NCI-H1436 (cell line): ENCODE results near the gene VGF.

Source experiments
- DNase-seq: peaks from one replicate; lab custom pipeline; 2025; lab: John Stamatoyannopoulos, UW

The VGF gene

DNA sequence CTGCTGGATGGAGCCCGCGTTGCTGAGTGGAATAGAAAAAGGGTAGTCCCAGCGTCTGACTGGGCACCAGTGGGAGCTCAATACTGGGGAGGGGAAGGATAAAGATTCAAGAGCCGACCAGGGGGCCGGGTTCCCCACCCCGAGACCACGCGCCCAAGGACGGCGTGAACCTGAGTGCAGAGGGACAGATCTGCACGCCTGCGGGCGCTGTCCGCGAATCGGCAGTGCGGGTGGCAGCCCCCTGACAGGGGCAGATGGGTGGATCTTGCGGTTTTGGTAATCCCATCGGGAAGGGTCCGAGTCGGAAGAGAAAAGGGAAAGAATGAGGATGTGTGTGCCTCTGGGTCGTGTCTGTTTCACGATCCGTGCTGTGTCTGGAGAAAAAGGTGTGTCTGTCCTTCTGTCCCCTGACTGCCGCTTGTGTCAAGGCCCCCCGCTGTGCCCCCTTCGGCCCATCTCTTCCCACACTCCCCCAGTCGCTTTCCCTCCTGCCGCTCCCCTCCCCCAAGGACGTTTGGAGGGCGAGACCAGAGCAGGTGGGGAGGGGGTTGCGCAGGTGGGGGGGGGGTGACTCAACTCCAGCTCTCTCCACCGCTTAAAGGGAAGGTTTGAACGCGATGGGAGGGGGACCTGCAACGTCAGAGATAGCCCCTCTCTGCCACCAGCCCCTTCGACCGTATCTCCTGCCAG is 734 bp upstream of the VGF start:
- no peak for DNase-seq

DNA sequence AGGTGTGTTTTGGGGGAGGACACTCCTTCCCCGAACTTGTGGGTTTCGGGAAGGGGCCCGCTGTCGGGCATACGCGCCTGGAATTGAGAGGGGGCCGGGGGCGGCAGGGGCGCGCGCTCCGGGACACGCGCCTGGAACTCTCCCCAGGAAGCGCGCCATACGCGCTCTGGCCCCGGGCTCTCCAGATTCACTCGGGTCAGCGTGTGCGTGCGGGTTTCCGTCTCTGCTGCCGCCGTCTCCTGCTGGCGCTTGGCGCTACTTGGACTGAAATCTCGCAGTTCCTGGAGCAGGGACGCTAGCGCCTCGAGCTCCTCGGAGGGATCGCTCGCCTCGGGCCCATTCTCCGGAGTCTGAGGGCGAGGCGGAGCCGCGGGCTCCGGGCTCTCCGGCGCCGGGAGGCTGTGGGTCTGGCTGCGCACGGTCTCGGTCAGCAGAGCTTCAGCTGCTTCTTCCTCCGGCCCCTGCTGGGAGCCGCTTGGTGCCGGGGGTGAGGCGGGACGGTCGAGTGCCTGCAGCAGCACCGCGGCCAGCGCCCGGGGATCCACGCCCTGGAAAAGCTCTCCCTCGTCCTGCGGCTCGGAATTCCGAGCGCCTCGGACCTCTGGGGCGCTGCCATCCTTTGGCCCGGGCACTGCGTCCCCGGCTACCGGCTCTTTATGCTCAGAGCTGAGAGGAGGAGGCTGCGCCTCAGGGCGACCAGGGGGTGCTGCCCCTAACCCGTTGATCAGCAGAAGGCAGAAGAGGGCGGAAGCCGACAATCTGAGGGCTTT is 1.1 kb downstream of the VGF start:
- DNase-seq: no peak

DNA sequence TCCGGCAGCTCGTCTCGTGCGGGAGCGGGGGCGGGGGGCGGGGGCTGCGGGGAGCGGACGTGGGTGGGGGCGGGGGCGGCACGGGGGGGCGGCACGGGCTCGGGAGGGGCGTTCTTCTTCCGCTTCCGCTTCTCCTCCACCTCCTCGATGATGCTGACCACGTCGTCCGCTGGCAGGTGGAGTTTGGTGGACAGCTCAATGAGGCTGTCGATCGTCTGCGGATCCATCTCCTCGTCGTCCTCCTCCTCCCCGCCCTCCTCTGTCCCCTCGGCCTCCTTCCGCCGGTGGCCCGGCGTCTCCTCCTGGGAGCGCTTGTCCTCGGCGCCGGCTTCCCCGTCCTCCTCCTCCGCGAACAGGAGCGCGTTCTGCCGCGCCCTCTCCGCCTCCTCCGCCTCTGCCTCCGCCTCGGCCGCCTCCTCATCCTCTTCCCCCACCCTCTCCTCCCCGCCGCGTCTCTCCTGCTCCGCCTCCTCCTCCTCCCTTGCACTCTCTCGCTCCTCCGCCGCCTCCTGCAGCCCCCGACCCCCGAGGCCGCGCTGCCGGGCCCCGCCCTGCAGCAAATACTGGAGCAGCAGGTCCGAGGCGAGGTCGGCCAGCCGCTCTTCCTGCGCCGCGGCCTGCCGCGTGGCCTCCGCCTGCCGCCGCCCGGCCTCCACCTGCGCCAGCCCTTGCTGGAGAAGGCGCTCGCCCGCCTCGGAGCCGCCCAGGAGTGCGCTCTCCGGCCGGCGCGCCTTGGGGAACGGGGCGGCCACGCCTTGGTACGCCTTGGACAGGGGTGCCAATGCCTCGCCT is 1.9 kb downstream of the VGF start:
- DNase-seq: peak; percentile 45

DNA sequence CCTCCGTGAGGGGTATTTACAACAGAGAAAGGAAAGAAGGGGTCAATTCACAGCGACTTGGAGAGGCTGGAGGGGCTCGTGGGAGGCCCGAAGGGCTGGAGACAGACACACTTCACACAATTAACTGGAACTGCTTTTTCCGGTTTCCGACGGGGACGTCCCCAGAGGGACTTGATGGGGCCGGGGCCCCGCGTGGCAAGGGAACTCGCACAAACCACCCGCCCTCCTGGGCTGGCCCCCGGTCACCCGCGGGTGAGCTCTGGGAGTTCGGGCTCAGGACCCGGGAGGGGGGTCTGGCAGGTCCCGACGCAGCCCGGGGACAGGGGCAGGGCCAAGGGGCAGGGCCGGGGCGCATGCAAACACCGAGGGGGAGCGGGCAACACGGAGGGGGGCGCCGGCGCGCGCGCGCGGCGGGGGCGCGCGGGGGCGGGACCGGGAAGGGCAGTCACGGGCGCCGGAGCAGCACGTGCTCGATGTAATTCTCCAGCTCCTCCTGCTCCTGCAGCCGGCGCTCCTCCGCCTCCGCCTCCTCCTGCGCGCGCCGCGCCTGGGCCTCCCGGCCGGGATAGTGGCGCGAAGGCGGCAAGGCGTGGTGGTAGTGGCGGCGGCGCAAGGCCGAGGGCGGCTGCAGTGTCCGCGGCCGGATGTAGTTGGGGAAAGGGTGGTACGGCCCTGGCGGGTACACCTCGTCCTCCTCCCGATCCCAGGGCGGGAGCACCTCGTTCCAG is 2.7 kb downstream of the VGF start:
- DNase-seq: peak; percentile 55

DNA sequence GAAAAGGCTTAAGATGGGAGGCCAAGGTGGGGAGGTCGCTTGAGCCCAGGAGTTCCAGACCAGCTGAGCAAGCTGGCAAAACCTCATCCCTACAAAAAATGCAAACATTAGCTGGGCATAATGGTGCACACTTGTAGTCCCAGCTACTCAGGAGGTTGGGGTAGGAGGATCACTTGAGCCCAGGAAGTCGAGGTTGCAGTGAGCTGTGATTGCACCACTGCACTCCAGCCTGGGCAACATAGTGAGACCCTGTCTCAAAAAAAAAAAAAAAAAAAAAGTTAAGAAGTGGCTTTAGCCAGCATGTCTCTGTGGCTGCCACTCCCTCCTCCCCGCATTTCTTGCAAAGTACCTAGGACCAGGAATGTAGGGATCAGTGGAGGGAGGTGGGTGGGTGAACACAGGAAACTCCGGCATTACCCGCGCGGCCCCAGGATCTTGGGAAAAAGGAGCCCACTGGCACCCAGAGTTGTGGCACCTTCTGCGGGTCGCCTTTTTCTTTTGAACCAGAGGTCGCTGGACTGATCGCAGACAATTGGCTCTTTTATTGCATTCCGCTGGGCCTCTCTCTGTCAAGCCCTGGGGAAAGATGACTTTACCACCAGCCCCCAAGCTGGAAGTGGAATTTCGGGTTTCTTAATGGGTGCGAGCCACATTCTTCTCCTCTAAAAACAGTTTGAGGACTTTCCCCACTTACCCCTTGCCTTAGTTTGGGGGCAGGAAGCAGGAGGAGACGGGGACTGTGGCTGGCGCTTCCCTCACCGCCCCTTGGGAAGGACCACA is 3.5 kb downstream of the VGF start:
- DNase-seq: no peak

DNA sequence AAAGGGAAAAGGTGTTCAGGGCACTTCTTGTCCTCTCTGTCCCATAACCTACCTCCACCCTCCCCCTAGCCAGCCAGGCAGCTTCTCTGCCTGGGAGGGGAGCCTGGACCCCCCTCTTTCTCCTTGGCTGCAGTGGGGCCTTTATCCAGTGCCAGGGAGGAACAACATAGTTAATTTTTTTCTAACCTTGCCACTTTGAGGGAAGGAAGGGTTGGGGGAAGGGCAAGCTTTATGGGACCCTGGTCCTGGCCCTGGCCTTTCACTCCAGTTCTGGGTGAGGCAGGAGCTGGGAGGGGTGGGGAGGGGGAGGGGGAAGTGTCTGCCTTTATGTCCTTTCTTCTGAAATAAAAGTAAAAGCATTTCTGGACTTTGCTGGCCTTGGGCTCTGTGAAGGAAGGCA is 4.5 kb downstream of the VGF start:
- DNase-seq: no peak

DNA sequence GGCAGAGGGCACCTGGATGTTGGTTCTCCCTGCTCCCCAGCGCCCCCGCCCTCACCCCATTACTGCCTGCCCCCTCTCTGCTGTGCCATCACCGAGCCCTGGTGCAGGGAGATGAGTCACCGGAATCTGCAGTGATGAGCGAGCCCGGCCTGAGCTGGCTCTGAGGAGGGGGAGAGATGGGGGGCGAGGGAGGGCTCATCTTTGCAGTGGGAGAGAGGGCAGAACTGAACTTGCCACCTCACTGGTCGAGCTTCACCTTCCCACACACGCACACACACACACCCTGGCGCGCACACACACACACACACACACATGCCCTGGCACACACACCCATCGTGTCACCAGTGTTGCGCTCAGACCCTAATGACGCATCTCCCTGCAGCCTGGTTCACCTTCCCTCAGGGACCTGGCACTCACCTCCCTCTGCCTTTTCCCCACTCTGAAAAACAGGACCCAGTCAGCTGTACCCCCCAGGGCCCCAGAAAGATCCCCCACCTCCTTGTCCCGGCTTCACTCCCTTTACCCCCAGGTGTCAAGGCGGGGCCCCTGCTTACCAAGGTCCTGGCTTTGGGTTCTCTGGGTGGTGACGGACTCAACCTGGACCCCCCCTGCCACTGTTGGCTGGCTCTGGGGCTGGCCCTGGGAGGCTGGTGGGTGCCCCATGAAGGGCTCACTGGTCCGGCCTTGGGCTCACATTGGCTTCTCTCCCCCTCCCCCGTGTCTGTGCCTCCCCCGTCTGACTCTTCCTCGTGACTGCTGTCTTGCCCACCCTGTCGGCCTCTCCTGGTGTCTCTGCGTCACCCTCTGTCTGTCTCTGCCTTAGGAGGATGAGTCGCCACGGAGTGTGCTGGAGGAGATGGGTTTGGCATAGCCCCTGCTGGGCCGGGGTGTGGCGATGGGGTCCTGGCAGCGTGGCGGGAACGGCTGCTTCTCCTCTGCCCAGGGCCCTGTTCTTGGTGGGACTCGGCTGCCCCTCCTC is 5.4 kb downstream of the VGF start:
- no peak for DNase-seq

DNA sequence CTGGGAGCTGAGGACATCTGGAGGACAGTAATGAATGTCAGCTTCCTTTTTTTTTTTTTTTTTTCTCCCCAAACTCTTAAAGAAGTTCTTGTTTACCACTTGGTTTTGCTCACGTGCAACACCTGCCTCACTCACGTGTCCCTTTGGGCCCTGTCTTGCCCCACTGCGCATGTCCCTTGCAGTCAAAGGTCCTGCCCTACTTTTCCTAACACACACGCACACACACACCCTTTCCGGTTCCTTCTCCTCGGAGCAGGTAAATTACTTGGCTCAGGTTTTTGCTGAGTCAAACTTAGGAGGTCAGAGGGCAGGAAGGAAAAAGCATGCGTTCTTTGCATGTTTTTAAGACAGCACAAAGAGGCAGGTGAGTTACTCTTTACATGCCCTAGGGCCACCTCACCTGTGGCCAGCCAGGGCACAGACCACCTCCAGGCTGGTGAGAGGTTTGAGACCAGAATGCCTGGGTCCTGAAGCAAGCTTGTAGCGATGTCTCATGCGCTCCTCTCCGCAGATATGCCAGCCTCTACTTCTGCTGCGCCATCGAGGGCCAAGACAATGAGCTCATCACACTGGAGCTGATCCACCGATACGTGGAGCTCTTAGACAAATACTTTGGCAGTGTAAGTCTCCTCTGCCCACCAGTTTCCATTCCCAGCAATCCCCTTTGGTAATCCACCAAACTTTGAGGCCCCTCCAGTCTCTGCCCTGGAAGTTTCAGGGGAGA is 8.3 kb downstream of the VGF start:
- DNase-seq: no peak

DNA sequence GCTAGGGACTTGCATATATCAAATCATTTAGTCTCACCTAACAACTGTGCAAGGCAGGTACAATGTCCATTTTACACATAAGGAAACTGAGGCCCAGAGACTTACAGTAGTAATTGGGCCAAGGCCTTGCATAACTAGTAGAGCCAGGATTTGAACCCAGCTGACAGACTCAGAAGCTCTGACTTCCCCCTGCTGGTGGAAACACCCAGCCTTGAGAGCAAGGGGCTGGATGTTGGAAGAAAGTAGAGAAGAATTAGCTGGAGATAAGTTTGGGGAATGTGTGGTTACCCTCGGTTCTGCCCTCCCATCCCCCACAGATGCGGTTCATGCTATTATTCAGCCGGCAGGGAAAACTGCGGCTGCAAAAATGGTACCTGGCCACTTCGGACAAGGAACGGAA is 9.1 kb downstream of the VGF start:
- no peak for DNase-seq

DNA sequence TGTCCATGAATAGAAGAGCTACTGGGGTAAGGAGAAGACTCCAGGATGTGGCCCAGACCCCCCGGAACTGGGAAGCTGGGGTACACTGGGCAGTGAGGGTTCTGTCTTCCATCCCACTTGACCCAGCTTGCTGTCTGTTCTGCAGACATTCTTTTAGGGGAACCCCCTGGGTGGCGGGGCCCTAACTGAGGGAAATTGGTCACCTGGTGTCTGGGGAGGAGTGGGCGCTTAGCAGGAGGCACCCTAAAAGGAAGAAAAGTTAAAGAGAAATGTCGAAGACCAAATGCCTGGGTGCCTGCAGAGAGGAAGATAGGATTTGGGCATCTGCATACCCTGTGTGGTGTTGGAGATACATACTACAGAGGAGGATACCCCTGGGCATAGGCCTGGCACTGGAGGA is 10.1 kb downstream of the VGF start:
- no peak for DNase-seq

DNA sequence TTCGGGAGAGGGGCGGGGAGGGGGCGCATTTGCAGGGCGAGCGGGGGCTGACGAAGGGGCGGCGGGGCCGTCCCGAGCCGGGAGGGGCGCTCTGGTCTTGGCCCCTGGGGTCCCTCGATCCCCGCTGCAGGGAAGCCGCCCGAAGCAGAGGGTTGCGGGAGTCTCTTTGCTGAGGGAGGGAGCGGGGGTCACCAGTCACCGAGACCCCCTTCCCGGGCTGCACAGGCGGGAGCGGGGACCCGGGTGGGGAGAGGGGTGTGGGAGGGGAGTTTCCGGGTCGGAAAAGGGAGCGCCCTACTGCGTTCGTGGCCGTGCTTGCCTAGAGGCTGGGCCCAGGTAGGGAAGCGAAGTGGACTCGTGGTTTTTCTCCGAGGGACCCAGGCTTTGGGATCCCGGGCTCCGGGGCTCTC is 10.7 kb downstream of the VGF start:
- DNase-seq: no peak

DNA sequence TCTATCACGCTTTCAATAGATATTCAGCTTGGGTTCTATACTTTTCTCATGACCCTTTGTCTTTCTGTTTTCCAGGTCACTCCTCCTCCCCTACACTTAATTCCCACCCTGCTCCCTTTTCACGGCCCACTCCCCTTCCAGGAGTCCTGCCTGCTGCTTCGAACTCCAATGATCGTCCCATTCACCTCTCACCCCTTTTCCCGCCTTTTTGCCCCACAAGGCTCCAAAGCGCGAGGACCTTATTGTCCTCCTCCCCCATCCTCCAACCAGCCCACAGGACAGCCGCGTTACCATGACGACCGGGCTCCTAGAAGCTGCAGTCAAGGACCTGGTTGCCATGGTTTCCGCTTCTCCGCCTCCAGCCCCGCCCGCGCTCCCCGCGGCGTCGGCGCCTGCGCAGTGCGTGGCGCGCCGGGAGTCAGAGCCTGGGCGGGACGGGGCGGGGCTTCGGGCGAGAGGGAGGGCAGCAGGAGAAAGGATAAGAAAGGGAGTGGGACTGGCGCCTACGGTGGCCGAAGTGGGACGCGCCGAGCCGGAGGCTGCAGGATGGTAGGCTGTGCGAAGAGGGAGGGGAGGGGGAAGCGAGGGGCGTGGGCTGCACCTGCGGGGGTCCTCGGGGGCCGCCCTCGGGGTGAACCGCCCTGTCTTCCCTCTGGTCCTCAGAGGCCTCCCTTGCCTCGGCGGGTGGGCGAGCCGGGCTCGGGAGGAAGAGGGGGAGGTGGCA is 11.2 kb downstream of the VGF start, which contains the start of gene AP1S1:
AP1S1 (plus strand) TSS at position 508 of the 724 bp plus-strand sequence; CDS start at position 547, 39 bp downstream.
- peak; percentile 96 for DNase-seq

DNA sequence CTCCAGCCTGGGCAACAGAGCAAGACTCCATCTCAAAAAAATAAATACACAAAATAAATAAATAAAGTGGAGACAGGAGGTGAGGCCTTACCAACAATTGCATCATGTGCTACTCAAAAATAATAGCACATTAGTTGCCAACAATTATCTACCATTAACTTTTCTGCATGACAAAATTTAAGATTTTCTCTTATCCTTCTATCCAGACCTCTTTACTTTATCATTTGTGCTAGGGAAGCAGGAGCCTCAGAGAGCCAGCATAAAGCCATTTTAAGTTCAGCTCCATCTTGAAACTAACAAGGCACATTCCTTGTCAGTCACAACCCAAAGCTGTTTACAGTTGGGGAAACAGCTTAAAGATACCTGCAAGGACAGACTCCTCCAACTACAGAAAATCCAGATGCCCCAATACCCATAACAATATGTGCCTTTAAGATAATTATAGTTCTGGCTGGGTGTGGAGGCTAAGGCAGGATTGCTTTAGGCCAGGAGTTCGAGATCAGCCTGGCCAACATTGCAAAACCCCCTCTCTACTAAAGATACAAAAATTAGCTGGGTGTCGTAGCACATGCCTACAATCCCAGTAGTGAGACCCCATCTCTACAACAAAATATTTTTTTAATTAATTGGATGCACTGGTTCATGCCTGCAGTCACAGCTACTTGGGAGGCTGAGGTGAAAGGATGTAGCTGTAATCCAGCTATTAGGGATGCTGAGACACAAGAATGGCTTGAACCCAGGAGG is 13.3 kb downstream of the VGF start:
- no peak for DNase-seq

DNA sequence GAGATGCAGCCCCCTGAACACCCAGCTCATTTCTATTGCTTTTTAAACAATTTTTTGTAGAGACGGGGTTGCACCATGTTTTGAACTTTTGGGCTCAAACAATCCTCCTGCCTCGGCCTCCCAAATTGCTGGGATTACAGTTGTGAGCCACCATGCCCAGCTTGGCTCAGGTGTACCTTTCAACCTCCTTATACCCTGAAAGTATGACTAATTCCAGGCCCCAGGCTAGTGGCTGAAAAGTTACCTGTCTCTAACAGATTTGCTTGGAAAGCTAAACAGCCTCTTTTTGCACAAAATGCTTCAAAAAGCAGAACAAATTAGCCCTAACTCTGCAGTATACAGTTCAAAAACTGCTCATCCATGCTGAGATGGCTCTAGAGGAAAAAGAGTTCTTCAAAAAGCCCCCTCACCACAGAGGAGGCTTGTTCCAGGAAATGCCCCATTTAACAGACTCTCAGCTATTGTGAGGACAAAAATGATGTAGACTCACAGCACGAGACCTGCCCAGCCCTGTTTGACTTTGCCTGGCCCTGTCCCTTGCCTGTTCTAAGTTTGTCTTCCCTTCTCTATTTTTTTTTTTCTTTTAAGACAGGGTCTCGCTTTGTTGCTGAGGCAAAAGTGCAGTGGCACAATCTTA is 24.5 kb downstream of the VGF start:
- no peak for DNase-seq

DNA sequence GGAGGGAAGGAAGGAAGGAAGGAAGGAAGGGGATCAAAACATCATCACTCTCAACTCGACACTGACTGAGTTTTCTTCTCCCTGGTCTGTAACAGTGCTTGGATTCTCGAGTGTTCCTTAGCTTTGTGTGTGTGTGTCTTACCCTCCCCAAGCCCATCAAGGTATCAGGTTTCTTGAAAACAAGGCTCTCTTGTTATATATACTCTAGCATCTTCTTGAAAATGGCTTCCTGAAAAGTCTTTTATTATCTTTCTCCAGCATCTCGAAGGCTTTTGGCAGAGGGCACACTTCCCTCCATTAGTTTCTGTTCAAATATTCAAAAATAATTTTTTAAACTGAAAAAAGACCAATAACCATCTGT is 25.1 kb downstream of the VGF start:
- DNase-seq: no peak

DNA sequence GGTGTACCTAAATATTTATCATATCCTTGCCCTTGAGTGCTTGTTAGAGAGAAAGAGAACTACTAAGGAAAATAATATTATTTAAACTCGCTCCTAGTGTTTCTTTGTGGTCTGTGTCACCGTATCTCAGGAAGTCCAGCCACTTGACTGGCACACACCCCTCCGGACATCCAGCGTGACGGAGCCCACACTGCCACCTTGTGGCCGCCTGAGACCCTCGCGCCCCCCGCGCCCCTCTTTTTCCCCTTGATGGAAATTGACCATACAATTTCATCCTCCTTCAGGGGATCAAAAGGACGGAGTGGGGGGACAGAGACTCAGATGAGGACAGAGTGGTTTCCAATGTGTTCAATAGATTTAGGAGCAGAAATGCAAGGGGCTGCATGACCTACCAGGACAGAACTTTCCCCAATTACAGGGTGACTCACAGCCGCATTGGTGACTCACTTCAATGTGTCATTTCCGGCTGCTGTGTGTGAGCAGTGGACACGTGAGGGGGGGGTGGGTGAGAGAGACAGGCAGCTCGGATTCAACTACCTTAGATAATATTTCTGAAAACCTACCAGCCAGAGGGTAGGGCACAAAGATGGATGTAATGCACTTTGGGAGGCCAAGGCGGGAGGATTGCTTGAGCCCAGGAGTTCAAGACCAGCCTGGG is 27.0 kb downstream of the VGF start:
- peak; percentile 87 for DNase-seq

DNA sequence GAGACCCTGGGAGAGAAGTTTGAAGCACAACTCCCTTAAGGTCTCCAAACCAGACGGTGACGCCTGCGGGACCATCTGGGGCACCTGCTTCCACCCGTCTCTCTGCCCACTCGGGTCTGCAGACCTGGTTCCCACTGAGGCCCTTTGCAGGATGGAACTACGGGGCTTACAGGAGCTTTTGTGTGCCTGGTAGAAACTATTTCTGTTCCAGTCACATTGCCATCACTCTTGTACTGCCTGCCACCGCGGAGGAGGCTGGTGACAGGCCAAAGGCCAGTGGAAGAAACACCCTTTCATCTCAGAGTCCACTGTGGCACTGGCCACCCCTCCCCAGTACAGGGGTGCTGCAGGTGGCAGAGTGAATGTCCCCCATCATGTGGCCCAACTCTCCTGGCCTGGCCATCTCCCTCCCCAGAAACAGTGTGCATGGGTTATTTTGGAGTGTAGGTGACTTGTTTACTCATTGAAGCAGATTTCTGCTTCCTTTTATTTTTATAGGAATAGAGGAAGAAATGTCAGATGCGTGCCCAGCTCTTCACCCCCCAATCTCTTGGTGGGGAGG is 27.6 kb downstream of the VGF start:
- no peak for DNase-seq
